HTERT RPE-1 (cell line): Measurements from ENCODE around the gene CCPG1.

ENCODE experiments used
- in situ Hi-C: fragments of 300-500 bp; cut with MboI; formaldehyde crosslinking; loops from 4 replicates; pipeline ENCODE4 v1.14.3; 2020; ENCODE audit warnings: low sequenced_read_pairs

CCPG1 gene

DNA sequence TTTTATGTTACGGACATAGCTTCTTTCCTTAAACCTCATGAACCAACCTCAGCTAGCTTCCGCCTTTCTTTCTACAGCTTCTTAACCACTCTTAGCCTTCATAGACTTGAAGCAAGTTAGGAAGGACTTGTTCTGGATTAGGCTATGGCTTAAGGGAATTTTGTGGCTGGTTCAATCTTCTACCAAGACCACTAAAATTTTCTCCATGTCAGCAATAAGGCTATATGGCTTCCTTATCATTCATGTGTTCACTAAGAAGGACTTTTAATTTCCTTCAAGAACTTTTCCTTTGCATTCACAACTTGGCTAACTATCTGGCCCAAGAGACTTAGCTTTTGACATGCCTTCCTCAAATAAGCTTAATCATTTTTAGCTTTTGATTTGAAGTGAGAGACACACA is 24.5 kb downstream of the CCPG1 start:
- in situ Hi-C loops = no loop called here

DNA sequence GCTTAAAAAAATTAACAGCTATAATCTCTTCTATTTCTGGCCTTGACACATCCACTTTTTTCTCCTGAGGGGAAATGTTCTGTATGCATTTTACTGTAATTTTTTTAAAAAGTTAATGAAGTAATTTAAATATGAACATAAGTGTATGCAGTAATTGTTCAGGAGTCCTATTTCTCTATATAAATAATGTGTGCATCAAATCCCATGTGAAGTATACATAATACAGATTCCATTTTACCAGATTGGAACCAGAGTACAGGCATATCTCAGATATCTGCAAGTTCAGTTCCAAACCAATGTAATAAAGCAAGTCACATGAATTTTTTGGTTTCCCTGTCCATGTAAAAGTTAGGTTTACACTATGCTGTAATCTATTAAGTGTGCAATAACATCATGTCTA is 26.6 kb downstream of the CCPG1 start:
- in situ Hi-C loops = no loop called here

DNA sequence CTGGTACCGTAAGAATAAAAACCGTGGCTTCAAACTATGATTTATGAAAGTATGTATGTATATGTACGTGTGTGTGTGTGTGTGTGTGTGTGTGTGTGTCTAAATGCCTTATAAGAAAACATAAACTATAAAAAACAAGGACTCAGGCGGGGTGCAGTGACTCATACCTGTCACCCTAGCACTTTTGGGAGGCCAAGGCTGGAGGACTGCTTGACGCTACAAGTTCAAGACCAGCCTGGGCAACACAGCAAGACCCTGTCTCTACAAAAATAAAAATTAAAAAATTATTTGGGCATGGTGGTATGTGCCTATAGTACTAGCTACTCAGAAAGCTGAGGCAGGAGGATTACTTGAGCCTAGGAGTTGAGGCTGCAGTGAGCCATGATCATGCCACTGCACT is 29.1 kb downstream of the CCPG1 start:
- in situ Hi-C loops = no loop called here

DNA sequence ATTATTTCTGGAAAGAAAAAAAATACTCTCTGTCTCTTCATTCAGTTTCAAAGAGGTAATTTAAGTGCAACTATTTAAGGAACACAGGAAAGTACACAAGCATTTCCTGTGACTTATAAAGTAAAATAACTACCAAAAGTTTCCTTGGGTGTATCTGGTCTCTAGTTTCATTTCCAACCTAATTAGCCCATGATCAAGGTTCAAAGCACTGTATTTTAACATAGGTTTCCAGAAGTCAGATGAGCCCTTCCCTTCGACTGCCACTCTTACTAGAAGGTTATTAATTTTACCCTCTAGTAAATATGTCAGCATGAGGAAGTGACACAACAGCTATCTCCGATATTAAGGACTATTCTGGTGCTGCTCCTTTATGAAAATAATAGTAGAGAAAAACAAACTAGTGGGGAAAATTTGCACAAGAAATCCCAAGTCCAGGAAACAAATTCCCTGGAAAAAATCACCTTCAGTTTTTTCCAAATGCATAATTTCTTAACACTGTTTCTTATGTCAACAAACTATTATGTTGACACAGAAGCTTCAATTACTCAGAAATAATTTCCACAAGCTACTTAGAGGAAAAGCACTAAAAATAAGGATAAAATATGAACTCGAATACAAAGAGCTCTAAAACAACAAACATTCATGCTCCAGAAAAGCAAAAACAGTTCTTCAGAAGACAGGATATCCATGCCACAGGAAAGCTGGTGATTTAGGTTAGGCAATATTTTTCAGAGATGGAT is 35.3 kb downstream of the CCPG1 start:
- in situ Hi-C loops = no loop called here

DNA sequence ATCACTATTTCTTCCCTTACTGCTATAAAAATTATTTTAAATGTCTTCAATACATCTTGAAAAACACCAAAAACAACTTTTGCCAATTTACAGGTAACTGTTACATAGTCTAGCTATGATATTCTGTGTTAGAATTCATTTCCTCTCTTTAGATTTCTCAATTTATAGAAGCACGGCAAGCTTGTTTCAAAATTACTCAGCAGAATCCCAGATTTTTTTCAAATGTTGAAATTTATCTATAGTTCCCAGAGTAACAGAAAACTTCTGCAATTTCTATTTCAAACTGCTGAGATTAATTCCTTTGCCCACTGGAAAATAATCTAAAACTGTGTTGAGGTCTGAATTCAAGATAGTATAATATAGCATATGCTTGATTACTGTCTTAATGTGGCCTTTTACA is 41.2 kb downstream of the CCPG1 start:
- in situ Hi-C loops = no loop called here

DNA sequence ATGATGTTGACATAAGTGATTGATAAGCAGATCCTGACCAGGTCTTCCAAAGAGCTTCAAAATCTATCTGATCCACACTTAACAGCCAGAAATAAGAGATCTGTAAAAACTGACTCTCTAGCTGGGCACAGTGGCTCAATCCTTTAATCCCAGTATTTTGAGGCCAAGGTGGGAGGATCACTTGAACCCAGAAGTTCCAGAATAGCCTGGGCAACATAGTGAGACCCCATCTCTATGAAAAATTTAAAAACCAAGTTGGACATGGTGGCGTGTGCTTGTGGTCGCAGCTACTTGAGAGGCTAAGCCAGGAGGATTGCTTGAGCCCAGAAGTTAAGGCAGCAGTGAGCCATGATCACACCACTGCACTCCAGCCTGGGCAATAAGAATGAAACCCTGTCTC is 45.5 kb downstream of the CCPG1 start:
- in situ Hi-C loops = no loop called here

DNA sequence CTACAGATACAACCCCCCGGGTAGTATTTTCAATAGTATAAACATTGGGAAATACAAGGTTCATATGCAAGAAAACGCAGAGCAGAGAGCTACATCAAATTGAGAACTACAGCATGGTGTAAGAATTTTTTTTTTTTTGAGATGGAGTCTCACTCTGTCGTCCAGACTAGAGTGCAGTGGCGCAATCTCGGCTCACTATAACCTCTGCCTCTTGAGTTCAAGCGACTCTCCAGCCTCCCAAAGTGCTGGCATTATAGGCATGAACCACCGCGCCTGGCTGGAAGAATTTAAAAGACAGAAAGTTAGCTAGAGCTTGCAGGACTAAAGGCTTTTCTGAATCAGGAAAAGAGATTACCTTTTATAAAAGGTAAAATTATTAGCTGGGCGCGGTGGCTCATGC is 47.1 kb downstream of the CCPG1 start:
- in situ Hi-C loops = no loop called here

DNA sequence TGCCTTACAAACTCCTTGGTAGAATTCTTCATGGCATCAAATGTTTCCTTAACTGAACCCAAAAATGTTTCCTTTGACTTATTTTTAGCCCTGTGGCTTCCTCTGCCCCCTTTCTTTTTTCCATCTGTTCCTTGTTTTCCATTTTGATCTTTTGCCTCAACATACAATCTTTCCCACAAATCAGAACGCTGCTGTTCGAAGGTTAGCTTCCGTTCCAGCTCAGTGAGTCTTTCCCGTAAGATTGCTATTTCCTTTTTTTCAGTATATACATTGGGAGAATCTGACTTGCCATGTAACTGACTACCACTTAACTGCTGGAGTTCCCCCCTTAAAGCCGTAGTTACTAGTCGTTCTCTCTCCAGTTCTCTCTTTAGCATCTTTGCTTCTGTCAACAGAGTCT is 47.9 kb downstream of the CCPG1 start:
- in situ Hi-C loops = no loop called here

DNA sequence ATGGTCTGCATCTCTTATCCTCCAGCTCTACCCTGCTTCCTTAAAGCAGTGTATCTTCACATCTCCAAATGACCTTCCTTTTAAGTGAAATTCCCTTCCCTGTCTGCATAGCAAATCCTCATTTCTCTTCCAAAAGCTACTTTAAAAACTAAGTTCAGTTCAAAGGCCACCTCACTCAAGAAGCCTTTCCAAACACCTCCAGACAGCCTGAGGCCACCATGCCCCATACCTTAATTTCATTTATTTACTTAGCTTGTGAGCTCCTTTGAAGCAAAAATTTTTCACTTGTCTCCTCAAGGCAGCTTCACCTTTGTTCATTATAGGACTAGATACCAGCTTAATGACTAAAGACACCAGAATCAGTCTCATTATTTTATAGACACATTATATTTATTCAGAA is 49.7 kb downstream of the CCPG1 start:
- in situ Hi-C loops = no loop called here

DNA sequence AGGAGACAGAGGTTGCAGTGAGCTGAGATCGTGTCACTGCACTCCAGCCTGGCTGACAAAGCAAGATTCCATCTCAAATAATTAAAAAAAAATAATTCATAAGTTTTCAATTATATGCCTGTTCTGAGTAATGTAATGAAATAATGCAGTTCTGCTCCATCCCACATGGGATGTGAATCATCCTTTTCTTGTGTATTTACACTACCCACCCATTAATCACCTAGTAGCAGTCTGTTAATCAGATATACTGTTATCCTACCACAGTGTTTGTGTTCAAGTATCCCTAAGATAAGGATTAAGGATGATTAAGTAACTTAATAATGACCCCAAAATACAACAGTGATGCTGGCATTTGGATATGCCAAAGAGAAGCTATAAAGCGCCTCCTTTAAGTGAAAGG is 50.4 kb downstream of the CCPG1 start:
- in situ Hi-C loops = no loop called here

DNA sequence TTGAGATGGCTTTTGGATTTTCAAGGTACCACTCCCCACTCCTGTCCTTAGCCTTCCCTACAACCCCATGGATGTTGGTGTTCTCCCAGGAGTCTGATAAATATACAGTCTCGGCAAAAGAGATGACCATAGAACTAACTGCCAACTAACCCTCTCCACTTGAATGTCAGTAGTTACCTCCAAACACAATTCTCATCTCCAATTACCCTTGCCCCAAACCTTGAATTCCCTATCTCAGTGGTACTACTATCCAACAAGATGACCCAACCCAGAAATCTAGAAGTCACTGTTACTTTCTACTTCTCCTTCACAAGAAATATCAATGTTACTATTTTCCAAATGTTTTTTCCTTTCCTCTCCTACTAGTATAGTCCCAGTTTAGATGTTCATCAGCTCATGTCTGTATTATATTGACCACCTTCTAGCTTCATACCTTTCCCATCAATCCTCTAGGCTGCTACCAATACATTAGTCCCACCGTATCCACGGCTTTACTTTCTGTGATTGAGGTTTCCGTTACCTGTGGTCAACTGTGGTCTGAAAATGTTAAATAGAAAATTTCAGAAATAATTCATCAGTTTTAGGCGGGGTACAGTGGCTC is 51.1 kb downstream of the CCPG1 start:
- in situ Hi-C loops = no loop called here

DNA sequence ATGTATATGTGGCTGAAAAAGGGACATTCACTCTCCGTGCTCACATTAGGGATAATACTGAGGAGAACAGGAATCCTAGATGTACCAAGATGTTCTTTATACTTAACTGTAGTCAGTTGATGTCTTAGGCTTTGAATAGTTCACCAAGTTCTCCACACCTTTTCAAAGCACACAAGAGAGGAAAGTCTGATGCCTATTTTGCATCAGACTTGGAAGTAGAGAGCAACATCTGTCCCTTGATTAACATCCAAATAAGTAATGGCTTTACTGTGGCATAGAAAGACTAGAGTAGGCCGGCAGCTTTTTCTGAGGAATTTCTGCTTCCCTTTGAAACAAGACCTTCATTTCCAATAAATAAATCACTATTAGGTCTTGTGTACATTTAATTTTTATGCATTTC is 55.1 kb downstream of the CCPG1 start:
- in situ Hi-C loops = no loop called here

DNA sequence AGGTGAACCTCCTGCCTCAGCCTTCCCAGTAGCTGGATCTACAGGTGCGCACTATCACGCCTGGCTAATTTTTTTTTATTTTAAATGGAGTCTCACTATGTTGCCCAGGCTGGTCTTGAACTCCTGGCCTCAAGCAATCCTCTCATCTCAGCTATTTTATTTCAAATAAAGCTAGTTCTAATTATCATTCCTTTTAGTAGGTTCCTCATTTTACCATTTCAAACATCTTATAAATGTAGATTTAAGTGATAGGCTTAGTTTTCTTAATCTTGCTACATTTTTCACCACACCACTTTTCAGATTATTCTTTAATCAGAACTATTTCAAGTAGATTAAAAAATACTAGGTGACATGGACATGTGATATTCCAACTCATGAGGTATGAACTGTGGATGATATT is 58.9 kb downstream of the CCPG1 start:
- in situ Hi-C loops = no loop called here

DNA sequence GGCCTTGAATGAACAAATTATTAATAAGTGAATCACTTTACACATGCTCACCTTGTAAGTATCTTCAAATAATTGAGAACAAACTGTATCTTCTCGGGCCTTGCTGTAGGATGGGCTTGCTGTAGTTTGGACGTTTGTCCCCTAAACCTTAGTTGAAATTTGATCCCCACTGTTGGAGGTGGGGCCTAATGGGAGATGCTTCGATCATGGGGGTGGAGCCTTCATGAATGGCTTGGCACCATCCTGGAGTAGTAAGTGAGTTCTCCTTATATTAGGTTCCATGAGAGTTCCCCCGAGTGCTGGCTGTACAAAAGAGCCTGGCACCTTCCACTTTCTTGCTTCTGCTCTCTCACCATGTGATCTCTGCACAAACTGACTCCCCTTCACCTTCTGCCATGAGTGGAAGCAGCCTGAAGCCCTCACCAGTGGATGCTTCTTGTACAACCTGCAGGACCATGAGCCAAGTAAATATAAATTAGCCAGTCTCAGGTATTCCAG is 59.8 kb downstream of the CCPG1 start:
- in situ Hi-C loops = no loop called here

DNA sequence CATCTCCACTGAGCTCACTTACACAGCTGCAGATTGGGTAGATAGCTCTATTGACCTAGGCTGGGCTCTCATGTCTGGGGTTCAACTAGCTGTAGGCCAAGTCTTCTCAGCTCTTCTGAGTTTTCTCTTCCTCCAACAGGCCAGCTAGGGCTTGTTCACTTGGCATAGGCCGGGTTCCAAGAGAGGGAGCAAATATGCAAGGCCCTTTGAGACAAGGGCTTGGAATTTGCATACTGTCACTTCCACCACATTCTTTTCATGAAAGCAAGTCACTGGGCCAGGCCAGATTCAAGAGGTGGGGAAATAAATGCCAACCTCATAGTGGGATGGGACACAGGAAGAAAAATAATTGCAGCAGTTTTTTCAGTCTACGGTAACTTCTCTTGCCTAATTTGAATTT is 64.0 kb downstream of the CCPG1 start:
- in situ Hi-C loops = no loop called here

DNA sequence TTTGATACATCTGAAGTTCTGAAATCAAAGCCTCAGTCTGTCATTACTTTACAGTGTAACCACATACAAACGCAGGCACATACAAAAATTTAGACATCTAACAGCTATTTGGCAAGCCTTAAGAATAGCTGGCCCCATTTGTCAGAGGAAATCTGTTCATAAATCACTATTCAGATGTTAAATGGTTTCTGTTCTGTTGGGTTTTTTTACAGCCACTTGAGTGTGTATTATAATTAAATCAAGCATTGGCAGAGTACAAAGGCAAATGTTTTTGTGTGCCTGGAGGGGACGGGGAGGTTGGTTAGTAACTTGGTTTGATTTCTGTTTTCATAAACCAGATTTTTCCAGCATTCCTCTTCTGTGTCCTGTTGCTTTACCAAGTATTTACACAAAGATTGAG is 65.0 kb downstream of the CCPG1 start:
- in situ Hi-C loops = no loop called here

DNA sequence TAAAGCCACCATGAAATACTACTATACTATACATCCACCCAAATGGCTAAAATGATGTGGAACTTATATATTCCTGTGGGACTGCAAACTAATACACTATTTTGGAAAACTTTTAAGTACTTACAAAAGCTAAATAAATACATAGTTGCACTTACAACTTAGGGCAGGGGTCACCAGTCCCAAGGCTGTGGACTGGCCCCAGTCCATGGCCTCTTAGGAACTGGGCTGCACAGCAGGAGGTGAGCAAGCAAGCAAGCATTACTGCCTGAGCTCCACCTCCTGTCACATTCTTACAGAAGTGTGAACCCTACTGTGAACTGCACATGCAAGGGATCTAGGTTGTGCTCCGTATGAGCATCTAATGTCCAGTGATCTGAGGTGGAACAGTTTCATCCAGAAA is 71.0 kb downstream of the CCPG1 start:
- in situ Hi-C loops = no loop called here

DNA sequence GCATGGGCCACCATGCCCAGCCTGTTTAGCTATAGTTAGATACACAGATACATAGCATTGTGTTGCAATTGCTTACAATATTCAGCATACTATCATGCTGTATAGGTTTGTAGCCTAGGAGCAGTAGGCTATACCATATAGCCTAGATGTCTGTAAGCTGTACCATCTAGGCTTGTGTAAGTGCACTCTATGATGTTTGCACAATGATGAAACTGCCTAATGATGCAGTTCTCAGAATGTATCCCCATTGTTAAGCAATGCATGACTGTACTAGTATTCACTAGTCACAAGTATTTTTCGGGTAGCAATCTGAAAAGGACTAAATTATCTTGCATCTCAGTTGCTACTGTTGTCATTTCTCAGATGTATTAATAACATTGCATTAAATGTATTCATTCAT is 73.2 kb downstream of the CCPG1 start:
- in situ Hi-C loops = no loop called here

DNA sequence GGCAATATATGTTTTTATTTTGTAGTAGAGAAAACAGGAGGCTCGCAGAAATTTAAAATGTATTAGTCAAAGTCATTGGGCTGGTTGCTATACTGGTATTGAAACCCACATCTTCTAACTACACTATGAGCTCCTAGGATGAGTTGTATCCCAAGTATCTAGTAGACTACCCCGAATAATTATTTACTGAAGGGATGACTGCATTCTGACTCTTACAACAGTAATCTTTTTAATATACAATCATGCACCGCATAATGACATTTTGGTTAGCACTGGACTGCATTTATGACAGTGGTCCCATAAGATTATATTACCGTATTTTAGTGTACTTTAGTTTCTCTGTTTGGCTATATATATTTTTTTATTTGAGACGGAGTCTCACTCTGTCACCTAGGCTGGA is 73.8 kb downstream of the CCPG1 start:
- in situ Hi-C loops = no loop called here

DNA sequence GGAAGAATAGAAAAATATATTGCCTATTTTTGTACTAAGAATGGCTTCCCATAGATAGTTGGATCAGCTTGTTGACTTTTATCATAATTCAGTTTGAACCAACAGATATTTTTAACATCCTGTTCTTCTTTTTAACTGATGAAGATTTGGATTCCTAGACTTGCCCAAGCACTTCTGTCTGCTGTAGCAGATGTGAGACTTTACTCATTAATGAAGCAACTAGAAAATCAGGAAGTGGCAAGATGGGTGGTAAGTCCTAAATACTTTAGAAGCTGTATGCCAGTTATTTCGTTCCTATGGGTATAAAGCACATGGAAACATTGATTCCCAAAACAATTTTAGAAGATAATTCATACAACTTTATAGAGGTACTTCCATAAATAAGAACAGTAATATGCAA is 80.8 kb downstream of the CCPG1 start:
- in situ Hi-C loops = no loop called here

DNA sequence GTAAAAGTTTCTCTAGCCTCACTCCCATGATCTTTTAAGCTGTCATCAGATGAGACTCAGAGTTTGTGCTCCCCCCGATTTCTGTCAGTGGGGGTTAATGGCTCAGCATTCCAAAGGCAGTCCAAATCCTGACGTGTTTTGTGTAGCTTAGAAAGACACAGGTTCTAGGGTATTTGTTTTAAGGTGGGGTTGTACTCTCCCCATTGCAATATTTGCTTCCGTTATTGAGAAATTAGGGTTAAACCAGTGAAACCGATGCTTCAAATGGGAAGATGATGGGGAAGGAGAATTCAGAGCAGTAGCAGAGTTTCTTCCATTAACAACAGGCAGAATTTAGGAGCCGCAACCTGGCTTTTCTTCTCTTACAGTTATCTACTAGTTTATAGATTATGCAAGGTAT is 85.7 kb downstream of the CCPG1 start:
- in situ Hi-C loops = no loop called here

DNA sequence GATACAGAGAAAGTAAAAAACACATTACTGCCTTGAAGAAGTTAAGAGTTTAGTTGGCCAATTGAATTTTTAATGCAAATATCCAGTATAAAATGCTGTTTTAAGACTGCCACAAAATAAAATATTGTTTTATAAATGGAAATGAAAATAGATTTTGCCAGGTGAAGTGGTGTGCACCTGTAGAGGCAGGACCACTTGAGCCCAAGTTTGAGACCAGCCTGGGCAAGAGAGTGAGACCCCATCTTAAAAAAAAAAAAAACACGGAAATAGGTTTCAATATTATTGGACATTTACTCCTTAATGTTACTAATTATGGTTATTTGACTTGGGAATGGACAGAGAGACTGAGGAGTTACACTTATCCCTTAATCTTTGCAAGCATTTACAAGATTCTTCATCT is 87.2 kb downstream of the CCPG1 start:
- in situ Hi-C loops = no loop called here

DNA sequence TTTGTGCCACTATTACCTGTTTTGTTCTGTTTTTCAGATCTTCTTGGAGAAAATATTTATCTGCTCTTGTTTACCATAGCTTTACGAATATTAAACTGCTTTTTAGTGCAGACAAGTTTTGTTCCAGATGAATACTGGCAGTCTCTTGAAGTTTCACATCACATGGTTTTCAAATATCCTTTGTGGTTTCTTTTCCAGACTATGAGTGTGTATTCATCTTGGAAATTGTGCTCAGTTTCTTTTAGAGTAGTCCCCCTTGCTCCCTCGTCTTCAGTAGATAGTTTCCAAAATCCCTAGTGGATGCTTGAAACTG is 88.0 kb downstream of the CCPG1 start:
- in situ Hi-C loops = no loop called here
